H1 (cell line): ENCODE measurements around the gene BCL6B. TPM values are rescaled to one million over a fixed set of nuclear protein-coding genes. Genes with fewer than 3 reads are reported as not detected.
A peak's percentile ranks its signal among the peaks of the same experiment; 100 is the strongest.

Source experiments
- CTCF ChIA-PET: fragments of 300-600 bp; sonication (Branson Sonifier 250); formaldehyde crosslinking; loops from one replicate; lab custom pipeline; 2021; ENCODE audit not compliant: partially characterized antibody; lab: Charles Lee
- POLR2A ChIA-PET: fragments of 300-600 bp; sonication (Branson Sonifier 250); formaldehyde crosslinking; loops from one replicate; lab custom pipeline; 2021; ENCODE audit warnings: inconsistent platforms; ENCODE audit not compliant: partially characterized antibody; lab: Charles Lee
- DNase-seq, 2 experiments: peaks; one replicate each; pipeline versions ENCODE4 v3.0.0 to v3.0.0-alpha.2; 2010 to 2022; ENCODE audit warnings: low spot score in 2 of 2, low read depth in 1 of 2, mixed read lengths in 1 of 2
- FAIRE-seq: peaks from 2 replicates; lab custom pipeline; 2011; peaks lifted over from hg19 to GRCh38; lab: Jason Lieb, UNC
- H2AFZ ChIP-seq: 2 replicates; pipeline ENCODE4 v1.8.1; 2012; ENCODE audit warnings: low read length, inconsistent platforms
- H2AK5ac ChIP-seq: 2 replicates; pipeline ENCODE4 v1.6.1; 2013; ENCODE audit warnings: low read depth, low read length
- H2BK120ac ChIP-seq: replicated peaks from 2 replicates; pipeline ENCODE3; 2013; ENCODE audit warnings: low read depth, low read length, inconsistent platforms
- H2BK12ac ChIP-seq: 2 replicates; pipeline ENCODE4 v1.6.1; 2013; ENCODE audit warnings: low read depth, low read length
- H2BK15ac ChIP-seq: 2 replicates; pipeline ENCODE4 v1.6.1; 2013; ENCODE audit warnings: low read length
- H2BK20ac ChIP-seq: 2 replicates; pipeline ENCODE4 v1.6.1; 2013; ENCODE audit warnings: low read length
- H2BK5ac ChIP-seq: 2 replicates; pipeline ENCODE4 v1.6.1; 2013; ENCODE audit warnings: low read depth, low read length
- H3K14ac ChIP-seq: 2 replicates; pipeline ENCODE4 v1.6.1; 2013; ENCODE audit warnings: inconsistent platforms; ENCODE audit not compliant: insufficient read length
- H3K18ac ChIP-seq: 2 replicates; pipeline ENCODE4 v1.6.1; 2013; ENCODE audit warnings: low read length; ENCODE audit errors: extremely low read depth
- H3K23ac ChIP-seq: 2 replicates; pipeline ENCODE4 v1.6.1; 2013; ENCODE audit warnings: inconsistent platforms; ENCODE audit not compliant: insufficient read length
- H3K23me2 ChIP-seq: 2 replicates; pipeline ENCODE4 v1.6.1; 2013; ENCODE audit warnings: low read depth, low read length
- H3K27ac ChIP-seq: 2 replicates; pipeline ENCODE4 v1.6.1; 2011; ENCODE audit warnings: low read depth, low read length, inconsistent platforms
- H3K27me3 ChIP-seq, 4 experiments: replicated peaks in 1 of 4; 1 replicate in 1 of 4; 2 replicates in 3 of 4; pipeline versions ENCODE4 v1.6.1 to v1.8.1; 2011 to 2013; ENCODE audit warnings: low read length in 3 of 4, mild to moderate bottlenecking in 3 of 4, inconsistent platforms in 2 of 4, mixed read lengths in 2 of 4, moderate library complexity in 1 of 4; ENCODE audit not compliant: control insufficient read depth in 3 of 4, insufficient read depth in 3 of 4; ENCODE audit errors: extremely low read depth in 1 of 4
- H3K36me3 ChIP-seq, 4 experiments: 2 replicates each; pipeline versions ENCODE4 v1.6.1 to v1.8.1; 2011 to 2013; ENCODE audit warnings: mild to moderate bottlenecking in 4 of 4, low read length in 3 of 4, moderate library complexity in 2 of 4, control low read depth in 1 of 4, inconsistent platforms in 1 of 4; ENCODE audit not compliant: insufficient read depth in 4 of 4, control insufficient read depth in 2 of 4
- H3K4ac ChIP-seq: replicated peaks from 2 replicates; pipeline ENCODE3; 2013; ENCODE audit warnings: low read length, low read depth, mixed read lengths, inconsistent platforms; ENCODE audit not compliant: insufficient read length
- H3K4me1 ChIP-seq, 4 experiments: replicated peaks in 1 of 4; 1 replicate in 1 of 4; 2 replicates in 3 of 4; pipeline versions ENCODE4 v1.6.1 to v1.8.1; 2011 to 2013; ENCODE audit warnings: low read length in 3 of 4, inconsistent platforms in 2 of 4, mixed read lengths in 1 of 4; ENCODE audit not compliant: insufficient read depth in 4 of 4, control insufficient read depth in 3 of 4
- H3K4me2 ChIP-seq, 2 experiments: 2 replicates each; pipeline versions ENCODE4 v1.6.1 to v1.8.1; 2011 to 2013; ENCODE audit warnings: low read depth in 2 of 2, low read length in 2 of 2, control low read depth in 1 of 2, inconsistent platforms in 1 of 2, mild to moderate bottlenecking in 1 of 2; ENCODE audit not compliant: insufficient read depth in 1 of 2
- H3K4me3 ChIP-seq, 4 experiments: fragments of 200-600, 300-600 bp in 1 of 4; sonication (generic), shearing (Covaris generic), sonication (Bioruptor Twin) in 1 of 4; 2 replicates each; pipeline versions ENCODE4 v1.5.1 to v1.8.1; 2011 to 2016; ENCODE audit warnings: low read length in 4 of 4, low read depth in 3 of 4, control low read depth in 2 of 4, inconsistent platforms in 2 of 4, mild to moderate bottlenecking in 2 of 4, mixed read lengths in 1 of 4, moderate library complexity in 1 of 4; ENCODE audit not compliant: insufficient read depth in 2 of 4; ENCODE audit errors: extremely low read depth in 1 of 4
- H3K56ac ChIP-seq: replicated peaks from 2 replicates; pipeline ENCODE3; 2013; ENCODE audit warnings: low read depth, mild to moderate bottlenecking, mixed read lengths, low read length, inconsistent platforms; ENCODE audit not compliant: insufficient read length
- H3K79me1 ChIP-seq: 2 replicates; pipeline ENCODE4 v1.6.1; 2013; ENCODE audit warnings: low read depth, low read length, control low read depth
- H3K79me2 ChIP-seq, 2 experiments: 2 replicates each; pipeline versions ENCODE4 v1.6.1 to v1.8.1; 2012 to 2013; ENCODE audit warnings: low read length in 2 of 2, mild to moderate bottlenecking in 2 of 2, inconsistent platforms in 1 of 2; ENCODE audit not compliant: insufficient read depth in 2 of 2, control insufficient read depth in 1 of 2
- H3K9ac ChIP-seq, 4 experiments: replicated peaks in 1 of 4; 1 replicate in 1 of 4; 2 replicates in 3 of 4; pipeline versions ENCODE4 v1.6.1 to v1.8.1; 2011 to 2013; ENCODE audit warnings: low read depth in 3 of 4, low read length in 3 of 4, control low read depth in 2 of 4, mild to moderate bottlenecking in 2 of 4, moderate library complexity in 2 of 4, inconsistent platforms in 1 of 4; ENCODE audit errors: extremely low read depth in 1 of 4
- H3K9me3 ChIP-seq, 2 experiments: 2 replicates each; pipeline versions ENCODE4 v1.6.1 to v1.8.1; 2012 to 2013; ENCODE audit warnings: mild to moderate bottlenecking in 2 of 2, moderate library complexity in 2 of 2, control low read depth in 1 of 2, inconsistent platforms in 1 of 2, low read depth in 1 of 2, low read length in 1 of 2, mixed read lengths in 1 of 2; ENCODE audit not compliant: insufficient read depth in 2 of 2
- H4K20me1 ChIP-seq, 2 experiments: replicated peaks in 1 of 2; 2 replicates each; pipeline versions ENCODE3 to v1.8.1; 2011 to 2013; ENCODE audit warnings: inconsistent platforms in 2 of 2, low read length in 2 of 2, mild to moderate bottlenecking in 1 of 2; ENCODE audit not compliant: insufficient read depth in 2 of 2, control insufficient read depth in 1 of 2
- H4K5ac ChIP-seq: 2 replicates; pipeline ENCODE4 v1.6.1; 2013; ENCODE audit warnings: low read length, low read depth, mixed read lengths, inconsistent platforms; ENCODE audit not compliant: insufficient read length
- H4K8ac ChIP-seq: 2 replicates; pipeline ENCODE4 v1.8.0; 2013; ENCODE audit warnings: mild to moderate bottlenecking, moderate library complexity, low read length, inconsistent platforms; ENCODE audit not compliant: insufficient read depth; ENCODE audit errors: extremely low read depth
- H4K91ac ChIP-seq: replicated peaks from 2 replicates; pipeline ENCODE3; 2013; ENCODE audit warnings: low read length, mixed read lengths, inconsistent platforms; ENCODE audit not compliant: insufficient read length
- ASH2L ChIP-seq: fragments of 200-600, 300-600 bp; sonication (generic); IDR thresholded peaks from one replicate; pipeline ENCODE4 v1.7.1; 2017; ENCODE audit warnings: low read length
- EP300 ChIP-seq, 2 experiments: IDR thresholded peaks; 1 replicate in 1 of 2; 2 replicates in 1 of 2; pipeline ENCODE4 v1.6.1; 2011 to 2012; ENCODE audit warnings: low read depth in 2 of 2, low read length in 2 of 2, mild to moderate bottlenecking in 2 of 2, borderline replicate concordance in 1 of 2, inconsistent platforms in 1 of 2, moderate library complexity in 1 of 2
- EZH2 ChIP-seq: fragments of 200-600 bp; sonication (generic); IDR thresholded peaks from 2 replicates; pipeline ENCODE4 v1.7.1; 2012; ENCODE audit warnings: low read depth, mild to moderate bottlenecking, moderate library complexity, low read length, inconsistent platforms; ENCODE audit not compliant: severe bottlenecking
- PHF8 ChIP-seq: fragments of 200-600 bp; sonication (generic); conservative IDR thresholded peaks from 2 replicates; pipeline ENCODE4 v1.7.1; 2012; ENCODE audit warnings: low read depth, mild to moderate bottlenecking, inconsistent platforms, low read length, moderate library complexity
- POLR2AphosphoS5 ChIP-seq: IDR thresholded peaks from 2 replicates; pipeline ENCODE4 v1.6.1; 2011; ENCODE audit warnings: low read depth, low read length
- POU5F1 ChIP-seq: IDR thresholded peaks from 2 replicates; pipeline ENCODE4 v1.6.1; 2011; ENCODE audit warnings: low read depth, mild to moderate bottlenecking, low read length, moderate library complexity
- RBBP5 ChIP-seq: IDR thresholded peaks from 2 replicates; pipeline ENCODE4 v1.7.1; 2012; ENCODE audit warnings: low read depth, mild to moderate bottlenecking, inconsistent platforms, low read length, moderate library complexity, borderline replicate concordance
- SP4 ChIP-seq: IDR thresholded peaks from 2 replicates; pipeline ENCODE4 v1.6.1; 2012; ENCODE audit warnings: low read length, inconsistent platforms
- SUZ12 ChIP-seq: fragments of 200-600 bp; sonication (generic); IDR thresholded peaks from 2 replicates; pipeline ENCODE4 v1.6.1; 2012; ENCODE audit warnings: mild to moderate bottlenecking, inconsistent platforms, low read length, moderate library complexity, mixed read lengths
- TAF7 ChIP-seq: optimal IDR thresholded peaks from 2 replicates; pipeline ENCODE3; 2011; ENCODE audit warnings: low read depth, mild to moderate bottlenecking, inconsistent platforms, low read length, moderate library complexity, borderline replicate concordance
- YY1 ChIP-seq: IDR thresholded peaks from 2 replicates; pipeline ENCODE4 v1.6.1; 2011; ENCODE audit warnings: low read depth, mild to moderate bottlenecking, low read length
- WGBS, 2 experiments: shearing (Covaris generic) in 1 of 2; methylation state at CpG; one replicate each; pipeline versions ENCODE4 v1.1.6 to v1.1.7; 2013 to 2015; ENCODE audit warnings: low lambda C conversion rate in 2 of 2, mixed read lengths in 2 of 2, inconsistent platforms in 1 of 2, low coverage in 1 of 2, missing lambda C conversion rate in 1 of 2; ENCODE audit not compliant: insufficient replicate concordance in 2 of 2, insufficient coverage in 1 of 2, insufficient read length in 1 of 2; ENCODE audit errors: extremely low coverage in 1 of 2, missing lambda C conversion rate in 1 of 2; 5-methylcytosine and 5-hydroxymethylcytosine counted together
- polyA plus RNA-seq, 7 experiments: library from polyadenylated mRNA; depleted of rRNA in 3 of 7; stranded (reverse) in 5 of 7; unstranded in 2 of 7; fragments of >200 nt in 5 of 7; fragments of 200-250 nt in 2 of 7; gene quantifications; 1 replicate in 5 of 7; 2 replicates in 1 of 7; 4 replicates in 1 of 7; pipeline versions ENCODE4 v1.2.1 to v1.2.3, GENCODE V29; 2011 to 2013; ENCODE audit warnings: missing spikeins in 2 of 7, mixed read lengths in 2 of 7
- total RNA-seq: library from RNA; stranded (reverse); fragmentation: NEBNext Ultra II Directional; extraction: Animal tissue kit (Norgen Biotek cat#: 25700); gene quantifications from 2 replicates; pipeline ENCODE4 v1.2.1, GENCODE V29; 2021

BCL6B gene
- total and polyA plus RNA-seq, 2 of the 8 experiments (the other 6 are each of a cell fraction or from before 2014, with no cell fraction given), result 6.6 to 8.7 TPM

DNA sequence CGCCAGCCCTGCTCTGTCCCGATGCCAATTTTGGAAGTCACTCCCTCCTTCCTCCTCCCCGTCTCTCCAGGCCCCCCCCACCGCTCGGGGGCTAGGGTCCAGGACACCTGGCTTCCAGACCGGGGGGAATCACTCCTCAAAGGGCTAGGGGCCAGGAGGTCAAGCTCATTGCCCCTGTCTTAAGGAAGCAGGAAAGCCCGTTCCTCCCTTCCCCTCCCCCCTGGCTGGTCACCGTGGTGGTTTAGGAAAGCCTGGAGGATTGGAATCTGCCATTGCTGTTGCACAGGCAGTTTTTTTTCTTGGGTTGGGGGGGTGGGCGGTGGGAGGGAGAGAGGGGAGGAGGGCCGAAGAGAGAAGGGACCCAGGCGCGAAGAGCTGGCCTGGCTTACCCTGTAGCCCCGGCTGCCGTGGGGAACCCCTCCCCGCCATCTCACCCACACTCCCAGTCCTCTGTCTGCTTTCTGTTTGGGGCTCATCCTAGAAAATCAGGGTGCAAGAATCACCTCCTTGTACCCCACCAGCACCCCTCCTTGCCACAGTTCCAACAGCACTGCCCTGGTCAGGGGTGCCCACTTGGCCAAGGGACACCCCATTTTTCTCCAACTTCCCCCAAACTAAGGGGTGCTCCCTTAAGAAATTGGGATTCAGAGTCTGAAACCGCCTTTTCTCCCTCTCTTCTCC is 2.9 kb upstream of the BCL6B start:
- peak overlapping the region; percentile 70 for H4K91ac ChIP-seq
- H2BK120ac ChIP-seq, result no peak overlapping the region
- H4K8ac ChIP-seq, result peak overlapping the region; percentile 94; the same call in 1 of the 2 replicates
- peak overlapping the region; percentile 48 for H3K18ac ChIP-seq
- no peak overlapping the region for H3K56ac ChIP-seq
- no peak overlapping the region for H3K4ac ChIP-seq
- H4K20me1 ChIP-seq, result no peaks in the 10 kb centered on the region
- H3K14ac ChIP-seq, result no peak overlapping the region
- peak overlapping the region in 1 of 4 experiments; percentile 53; a peak in 2 of 7 replicates for H3K9ac ChIP-seq
- H2AFZ ChIP-seq, result peak overlapping the region; percentile 63; the same call in 1 of the 2 replicates
- H4K5ac ChIP-seq, result peak overlapping the region; percentile 45
- H2BK5ac ChIP-seq, result peak overlapping the region; percentile 18; the same call in 1 of the 2 replicates
- H3K79me1 ChIP-seq, result no peaks in the 10 kb centered on the region
- H3K79me2 ChIP-seq, result no peaks in the 10 kb centered on the region
- ChIA-PET CTCF (interaction anchor here (1.5 to 3.2 kb wide), 5 partner anchors 21 to 220 kb away, joined by 3 to 34 read pairs (median 5); no protein-coding TSS in a partner anchor), POLR2A (interaction anchor here (1.2 to 1.9 kb wide), 2 partner anchors 12 to 105 kb away, joined by 3 to 4 read pairs; no protein-coding TSS in a partner anchor)
- no peaks in the 10 kb centered on the region for H3K9me3 ChIP-seq
- H3K4me3 ChIP-seq, result peak overlapping the region; percentile 13 to 54 (median 22); a peak in 4 of 8 replicates
- H2BK15ac ChIP-seq, result peak overlapping the region; percentile 72; the same call in 1 of the 2 replicates
- H3K23me2 ChIP-seq, result peaks cover 14% of the 10 kb centered on the region
- DNase-seq (peak in 1 of 2 experiments; percentile 69), FAIRE-seq (no peak)
- H2BK20ac ChIP-seq, result no peak overlapping the region
- no peak overlapping the region for H3K23ac ChIP-seq
- H2AK5ac ChIP-seq, result no peak overlapping the region
- H3K36me3 ChIP-seq, result peaks cover 0 to 4% (median 2%) of the 10 kb centered on the region in 4 experiments; a peak in 3 of 8 replicates
- WGBS, 2 experiments, result 36% methylated on average over 7 of the region's 16 CpGs; no CpG with 5 or more reads in 1 of the 2 experiments
- H3K4me1 ChIP-seq, result peaks cover 0 to 22% (median 10%) of the 10 kb centered on the region in 4 experiments; a peak in 6 of 7 replicates
- H3K4me2 ChIP-seq, result peak overlapping the region; percentile 67 to 73
- no peak overlapping the region for H3K27ac ChIP-seq
- 0 out of 2 replicates have a peak overlapping the region, but pooled peaks have one; percentile 60 for H2BK12ac ChIP-seq
- H3K27me3 ChIP-seq, result peaks cover 0 to 16% (median 14%) of the 10 kb centered on the region in 4 experiments; a peak in 6 of 7 replicates
- TF ChIP-seq POU5F1, result no peak
- no peak for TF ChIP-seq TAF7
- TF ChIP-seq EP300 (IDR thresholded peaks at IDR 0.05; ENCODE audit: borderline replicate concordance in 1 of 2, low read depth in 2 of 2, low read length in 2 of 2), result peak in 1 of 2 experiments; percentile 43; a peak in 1 of 3 replicates
- 0 out of 2 replicates have a peak, but pooled peaks have one; percentile 35 for TF ChIP-seq PHF8
- TF ChIP-seq ASH2L, result peak; percentile 39
- TF ChIP-seq YY1, result peak; percentile 73; the same call in 1 of the 2 replicates
- no peak for TF ChIP-seq EZH2
- peak; percentile 59; the same call in 1 of the 2 replicates for TF ChIP-seq SP4
- no peak for TF ChIP-seq SUZ12
- TF ChIP-seq POLR2AphosphoS5, result no peak
- TF ChIP-seq RBBP5, result peak; percentile 72; the same call in 1 of the 2 replicates
